GM19099 (cell line): ENCODE data around the gene MRPS9.

Experiments used
- POLR2A ChIP-seq: IDR thresholded peaks from 3 replicates; pipeline ENCODE4 v1.6.1; 2011; ENCODE audit warnings: low read depth; ENCODE audit not compliant: insufficient read length; ENCODE audit errors: extremely low read depth

Gene MRPS9

DNA sequence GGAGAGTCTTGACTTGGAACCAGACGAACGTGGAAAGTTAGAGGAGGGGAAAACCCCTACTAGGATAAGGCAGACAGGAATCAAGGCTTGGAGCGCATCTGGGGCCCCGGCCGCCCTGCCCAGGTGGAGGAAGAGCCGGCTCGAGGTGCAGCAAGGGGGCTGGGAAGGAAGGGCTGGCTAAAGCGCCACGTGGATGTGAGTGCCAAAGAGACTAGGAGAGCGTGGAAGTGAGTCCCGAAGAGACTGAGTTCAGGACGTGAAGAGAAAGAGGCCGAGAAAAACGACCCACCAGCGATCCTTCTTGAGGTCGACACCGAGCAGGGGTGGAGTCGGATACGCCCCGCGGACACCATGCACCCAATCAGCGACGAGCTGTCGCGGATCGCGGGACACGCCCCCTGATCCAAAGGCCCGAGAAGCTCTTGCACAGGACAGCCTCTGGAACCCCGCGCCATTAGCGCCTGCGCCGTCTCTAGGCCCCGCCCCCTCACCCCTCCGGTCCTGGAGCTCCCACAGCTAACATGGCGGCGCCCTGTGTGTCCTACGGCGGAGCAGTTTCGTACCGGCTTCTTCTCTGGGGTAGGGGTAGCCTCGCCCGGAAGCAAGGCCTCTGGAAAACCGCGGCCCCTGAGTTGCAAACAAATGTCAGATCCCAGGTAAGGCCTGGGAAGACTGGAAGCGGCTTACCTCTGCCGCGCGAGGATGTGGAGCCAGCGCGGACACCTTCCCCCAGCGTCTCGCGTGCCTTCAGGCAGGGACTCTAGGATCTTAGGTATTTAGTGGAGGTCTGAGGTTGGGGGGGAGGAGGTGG is at the start of gene MRPS9:
Gene MRPS9, plus strand, starts transcription at position 498 of the 811 bp plus-strand sequence. Its CDS starts 24 bp downstream, at position 522.
- TF ChIP-seq POLR2A, result peak; percentile 89

DNA sequence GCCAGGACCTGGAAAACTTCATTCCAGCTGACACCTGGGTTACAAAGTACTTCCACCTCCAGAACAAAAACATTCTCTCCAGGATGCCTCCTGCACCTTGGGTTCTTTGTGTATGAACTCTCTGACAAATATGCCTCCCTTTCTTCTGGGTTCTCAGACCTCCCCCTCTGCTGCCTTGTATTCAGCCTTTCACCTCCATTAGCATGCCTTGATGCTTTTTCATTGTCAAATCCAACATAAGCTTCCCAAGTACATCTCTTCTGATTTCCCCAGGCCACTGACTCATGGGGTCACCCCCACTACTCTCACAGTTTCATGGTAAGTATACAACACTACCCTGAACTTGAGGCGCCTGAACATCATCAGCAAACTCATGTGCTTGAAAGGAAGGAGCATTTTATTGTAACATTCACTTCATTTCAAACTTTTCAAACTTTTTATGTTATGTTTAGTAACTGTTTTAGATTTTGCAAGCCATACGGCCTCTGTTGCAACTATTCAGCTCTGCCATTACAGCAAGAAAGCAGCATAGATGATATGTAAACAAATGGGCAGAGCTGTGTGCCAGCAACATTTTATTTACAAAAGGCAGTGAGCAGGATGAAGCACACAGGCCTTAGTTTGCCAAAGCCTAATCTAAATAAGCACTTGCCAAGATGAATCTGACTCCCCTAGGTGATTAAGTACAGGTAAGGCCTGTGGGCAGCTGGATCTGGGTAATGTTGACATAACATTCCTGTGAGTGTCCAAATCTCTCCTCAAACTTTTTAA is 32.5 kb upstream of the MRPS9 start:
- TF ChIP-seq POLR2A, result no peak

DNA sequence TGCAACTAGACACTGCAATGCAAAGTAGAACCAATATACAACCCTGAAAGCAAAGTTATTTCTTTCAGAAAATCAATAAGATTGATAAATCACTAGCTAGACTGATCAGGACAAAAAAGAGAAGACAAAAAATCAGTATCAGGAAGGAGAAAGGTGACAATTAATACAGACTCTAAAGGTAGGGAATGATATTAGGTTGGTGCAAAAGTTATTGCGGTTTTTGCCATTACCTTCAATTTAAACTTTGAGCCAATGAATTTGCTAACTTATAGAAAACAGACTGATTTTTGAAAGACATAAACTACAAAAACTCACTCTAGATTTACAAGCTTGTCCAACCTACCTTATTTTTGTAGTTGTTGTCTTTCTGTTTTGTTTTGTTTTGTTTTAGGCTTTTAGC is 30.5 kb upstream of the MRPS9 start:
- no peak for TF ChIP-seq POLR2A

DNA sequence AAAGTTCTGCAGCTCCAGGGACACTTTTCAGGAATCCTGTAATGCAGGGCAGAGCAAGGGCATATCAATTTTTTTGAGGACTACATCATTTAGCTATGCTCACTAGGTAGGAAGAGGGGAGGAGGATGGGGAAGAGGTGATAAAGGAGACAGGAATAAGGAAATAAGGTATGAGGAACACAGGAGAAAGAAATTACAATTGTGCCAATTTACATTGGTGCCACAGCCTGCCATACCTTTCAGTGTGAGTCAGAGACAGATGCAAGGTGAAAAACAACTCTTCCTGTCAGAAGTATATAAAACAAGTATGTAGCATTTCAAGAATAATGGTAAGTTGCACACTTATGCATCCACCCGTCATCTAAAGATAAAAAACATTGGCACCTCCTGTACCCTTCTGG is 5.4 kb upstream of the MRPS9 start:
- TF ChIP-seq POLR2A, result no peak

DNA sequence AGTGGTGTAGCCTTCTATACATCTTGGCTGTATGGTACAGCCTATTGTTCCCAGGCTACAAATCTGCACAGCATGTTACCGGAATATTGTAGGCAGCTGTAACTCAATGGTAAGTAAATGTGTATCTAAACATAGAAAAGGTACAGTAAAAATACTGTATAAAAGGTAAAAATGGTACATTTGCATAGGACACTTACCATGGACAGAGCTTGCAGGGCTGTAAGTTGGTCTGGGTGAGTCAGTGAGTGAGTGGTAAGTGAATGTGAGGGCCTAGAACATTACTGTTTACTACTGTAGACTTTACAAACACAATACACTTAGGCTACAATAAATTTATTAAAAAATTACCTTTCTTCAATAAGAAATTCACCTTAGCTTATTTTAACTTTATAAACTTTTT is 3.7 kb upstream of the MRPS9 start:
- TF ChIP-seq POLR2A, result no peak

DNA sequence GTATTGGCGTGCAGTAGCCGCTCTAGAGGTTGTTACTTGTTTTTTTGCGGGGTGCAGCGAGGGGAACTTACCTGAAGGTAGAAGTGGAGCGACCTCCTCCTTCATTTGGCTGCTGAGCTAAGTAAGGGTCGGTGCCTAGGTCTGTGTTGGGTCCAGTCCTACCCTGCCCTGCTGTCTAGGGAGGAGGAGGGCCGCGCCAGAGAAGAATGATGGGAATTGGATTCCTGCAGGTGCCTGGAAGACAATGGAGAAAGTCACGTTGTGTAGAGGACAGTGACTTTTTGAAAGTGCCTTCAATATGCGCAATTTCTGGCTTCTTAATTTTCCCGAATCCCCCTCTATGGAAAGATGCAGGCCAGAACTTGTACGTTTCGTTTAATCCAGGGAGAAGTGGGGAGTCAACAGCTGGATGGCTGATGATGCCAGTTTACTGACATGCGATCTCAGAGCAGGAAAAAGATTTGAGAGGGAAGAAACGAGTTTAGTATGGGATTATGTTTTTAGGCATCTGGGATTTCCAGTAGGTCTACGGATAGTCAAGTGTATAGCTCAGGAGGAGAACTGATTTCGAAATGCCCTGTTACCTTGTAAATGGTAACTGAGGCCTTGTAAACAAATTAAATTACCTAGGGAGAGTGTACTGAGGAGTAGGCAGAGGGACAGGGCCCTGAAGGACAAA is 653 bp downstream of the MRPS9 start:
- TF ChIP-seq POLR2A, result no peak

DNA sequence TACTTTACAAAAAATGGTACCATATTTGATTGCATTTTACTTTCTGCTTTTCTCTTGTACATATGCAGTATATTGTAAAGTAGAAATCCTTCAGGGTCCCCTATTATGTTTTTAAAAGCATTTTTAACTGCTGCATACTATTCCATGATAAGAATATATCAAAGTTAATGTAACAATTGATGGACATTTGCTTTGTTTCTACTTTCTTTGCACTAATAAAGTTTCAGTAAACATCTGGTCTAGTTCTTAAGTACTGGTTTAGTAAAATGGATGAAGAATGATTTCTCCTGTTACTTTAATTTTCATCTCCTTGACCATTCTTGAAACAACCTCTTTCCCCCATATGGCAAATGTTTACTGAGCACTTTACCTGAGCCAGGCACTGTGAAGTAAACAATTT is 1.7 kb downstream of the MRPS9 start:
- no peak for TF ChIP-seq POLR2A

DNA sequence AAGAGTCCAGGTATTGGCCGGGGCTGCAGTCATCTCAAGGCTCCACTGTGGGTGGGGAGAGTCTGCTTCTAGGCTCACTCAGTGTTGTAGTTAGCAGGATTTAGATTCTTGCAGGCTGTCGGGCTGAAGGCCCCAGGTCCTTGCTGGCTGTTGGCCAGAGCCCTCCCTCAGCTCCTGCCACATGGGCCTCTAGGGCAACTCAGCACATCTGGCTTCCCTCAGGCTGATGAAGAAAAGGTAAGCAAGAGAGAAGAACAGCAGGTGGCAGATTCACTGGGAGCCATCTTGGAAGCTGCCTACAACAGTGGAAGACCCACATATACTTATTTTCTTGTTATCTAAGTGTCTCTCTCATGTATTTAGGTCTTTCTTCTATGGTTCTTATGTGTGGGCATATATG is 4.3 kb downstream of the MRPS9 start:
- no peak for TF ChIP-seq POLR2A

DNA sequence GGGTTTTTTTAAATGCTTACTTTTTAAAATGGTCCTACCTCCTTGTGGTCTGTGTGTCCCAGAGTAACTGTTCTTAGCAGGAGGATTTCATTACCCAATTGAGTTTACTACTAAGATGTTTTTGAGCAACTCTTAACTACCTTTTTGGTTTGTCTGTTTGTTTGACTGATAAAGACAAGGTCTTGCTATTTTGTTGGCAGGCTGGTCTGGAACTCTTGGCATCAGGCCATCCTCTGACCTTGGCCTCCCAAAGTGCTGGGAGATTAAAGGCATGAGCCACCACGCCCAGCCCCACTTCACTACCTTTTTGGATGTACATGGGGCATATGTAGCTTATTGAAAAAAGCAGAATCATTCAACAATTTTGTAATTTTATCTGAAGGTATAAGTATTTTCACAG is 14.9 kb downstream of the MRPS9 start:
- TF ChIP-seq POLR2A, result no peak

DNA sequence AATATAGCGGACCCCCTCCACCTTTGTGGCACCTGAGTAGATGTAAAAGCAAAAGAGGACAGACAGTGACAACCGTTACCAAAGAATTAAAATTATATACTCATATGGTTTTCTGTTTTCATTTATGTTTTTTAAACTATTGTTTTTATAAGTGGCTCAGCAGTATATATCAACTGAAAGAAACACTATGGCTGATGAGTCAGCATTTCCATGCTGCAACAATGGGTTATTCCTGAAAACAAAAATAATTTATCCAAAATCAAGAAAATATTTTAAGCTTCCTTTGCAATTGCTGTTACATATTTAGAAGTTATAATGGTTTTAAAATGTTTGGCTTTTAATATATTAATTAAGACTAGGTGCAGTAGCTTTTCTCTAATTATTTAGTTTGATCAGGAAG is 17.7 kb downstream of the MRPS9 start:
- TF ChIP-seq POLR2A, result no peak

DNA sequence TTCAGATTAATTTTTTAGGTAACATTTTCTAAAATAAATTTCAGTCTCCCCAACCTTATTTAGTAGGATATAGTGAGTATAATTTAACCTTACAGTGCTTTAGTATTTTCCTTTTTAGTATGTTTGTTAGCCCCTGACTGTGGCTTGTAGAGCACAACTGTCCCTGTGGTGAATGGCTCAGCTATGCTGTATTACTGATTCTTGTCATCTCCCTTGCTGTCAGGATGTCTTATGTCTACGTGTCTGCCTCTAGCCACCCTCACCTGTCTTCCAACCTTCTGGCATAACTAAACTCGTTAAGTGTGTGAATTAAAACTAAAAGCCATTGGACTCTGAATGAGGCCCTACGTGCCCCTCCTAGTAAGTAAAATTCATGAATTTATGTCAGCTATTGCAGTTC is 18.4 kb downstream of the MRPS9 start:
- no peak for TF ChIP-seq POLR2A

DNA sequence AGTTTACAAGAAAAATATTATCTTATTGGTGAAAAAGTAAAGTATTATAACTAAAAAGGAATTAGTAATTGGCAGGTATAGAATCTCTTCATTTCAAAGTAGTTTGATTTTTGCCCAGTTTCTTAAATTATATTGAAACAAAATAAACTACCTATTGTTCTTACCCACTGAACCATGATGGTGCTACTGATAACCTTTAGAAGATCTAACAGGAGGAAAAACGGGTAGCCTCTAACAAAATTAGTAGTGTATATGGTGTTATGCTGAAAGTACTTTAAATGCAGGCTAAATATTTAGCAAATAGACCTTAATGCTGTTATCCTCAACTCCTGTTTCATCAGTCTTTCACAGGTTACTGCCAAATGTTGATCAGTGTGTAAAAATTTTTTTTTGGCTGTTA is 19.1 kb downstream of the MRPS9 start:
- TF ChIP-seq POLR2A, result no peak

DNA sequence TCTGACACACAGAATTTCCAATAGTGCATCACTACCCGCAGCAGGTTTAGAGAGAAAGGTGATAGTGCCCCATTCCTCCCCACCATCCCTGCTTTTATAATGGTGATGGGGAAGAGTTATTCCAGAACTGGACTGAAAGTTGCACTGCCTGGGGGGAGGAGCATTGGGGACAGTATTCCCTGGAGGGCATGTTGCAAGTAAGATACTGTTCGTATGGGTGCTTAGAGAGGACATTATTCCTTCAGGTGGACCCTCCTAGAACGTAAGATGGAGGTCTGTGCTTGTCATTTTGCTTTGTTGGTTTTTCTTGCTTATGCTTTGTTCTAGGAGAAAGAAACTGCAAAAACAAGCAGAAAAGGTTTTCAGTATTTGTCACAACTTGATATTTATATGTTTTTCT is 23.7 kb downstream of the MRPS9 start:
- no peak for TF ChIP-seq POLR2A

DNA sequence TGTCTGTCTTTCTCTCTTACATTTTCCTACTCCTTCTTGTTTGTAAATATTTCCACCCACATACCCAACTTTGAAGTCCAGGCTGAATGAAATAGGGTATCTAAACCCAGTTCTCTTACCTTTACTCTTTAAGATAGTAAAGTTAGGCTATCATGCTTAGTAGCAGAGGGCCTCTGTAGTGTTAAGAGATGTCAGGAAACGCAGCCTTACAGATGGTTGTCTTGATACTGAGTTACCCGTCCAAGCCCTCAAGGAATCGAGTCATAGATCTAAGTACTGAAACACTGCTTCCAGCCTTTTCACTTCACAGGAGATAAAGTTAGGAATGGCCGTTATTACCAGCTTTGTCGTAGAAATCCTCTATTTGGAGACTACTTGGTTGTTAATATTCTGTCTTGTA is 24.3 kb downstream of the MRPS9 start:
- no peak for TF ChIP-seq POLR2A

DNA sequence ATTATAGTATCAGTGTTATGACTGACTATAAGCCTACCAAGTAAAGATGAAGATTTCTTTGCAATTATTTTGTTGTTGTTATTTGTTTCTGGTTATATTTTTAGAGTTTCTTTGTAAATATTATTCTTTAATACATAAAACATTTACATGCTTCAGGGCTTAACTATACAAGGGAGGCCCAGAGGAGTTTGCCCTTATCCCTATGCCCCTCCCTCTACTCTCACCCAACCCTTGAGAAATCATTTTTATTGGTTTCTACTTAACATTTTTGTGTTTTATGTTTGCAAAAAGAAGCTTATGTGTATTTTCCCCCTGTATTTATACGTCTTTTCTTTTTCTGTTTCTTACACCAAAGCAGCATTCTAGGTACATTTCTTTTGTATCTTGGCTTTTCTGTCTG is 30.5 kb downstream of the MRPS9 start:
- TF ChIP-seq POLR2A, result no peak

DNA sequence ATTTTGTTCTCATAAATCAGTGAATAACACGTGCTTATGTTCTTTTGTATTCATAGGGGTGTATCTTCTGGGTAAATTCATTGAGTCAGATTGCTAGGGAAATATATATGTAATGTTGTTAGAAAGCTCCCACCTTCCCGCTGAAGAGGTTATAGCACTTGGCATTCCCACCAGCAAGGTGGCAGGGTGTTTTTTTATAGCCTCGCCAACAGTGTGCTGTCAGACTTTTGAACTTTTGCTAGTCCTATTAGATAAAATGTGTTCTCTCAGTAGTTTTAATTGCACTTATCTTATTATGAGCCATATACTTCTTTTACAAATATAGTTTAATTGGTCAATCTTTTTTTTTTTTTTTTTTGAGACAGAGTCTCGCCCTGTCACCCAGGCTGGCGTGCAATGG is 31.0 kb downstream of the MRPS9 start:
- TF ChIP-seq POLR2A, result no peak
